GM19455 (cell line): Measurements from ENCODE around the gene CELF4.

Experiments used
- ATAC-seq: cut with Tn5 transposase; IDR thresholded peaks from one replicate; pipeline ENCODE4 v1.9.1; 2021; ENCODE audit not compliant: unreplicated experiment

Gene CELF4

GRCh38 chr18:37574113-37574512, 8.5 kb upstream of the CELF4 start:
- ATAC-seq = no peak

GRCh38 chr18:37572736-37573135, 7.1 kb upstream of the CELF4 start:
- ATAC-seq = no peak

- no peak for ATAC-seq
Observed at GRCh38 chr18:37571266-37571665, 5.7 kb upstream of the CELF4 start.

- no peak for ATAC-seq
Observed at GRCh38 chr18:37570336-37570930, 4.8 kb upstream of the CELF4 start.

- no peak for ATAC-seq
Observed at GRCh38 chr18:37568671-37569070, 3.1 kb upstream of the CELF4 start.

GRCh38 chr18:37567994-37568359, 2.4 kb upstream of the CELF4 start:
- no peak for ATAC-seq

- ATAC-seq = no peak
Observed at GRCh38 chr18:37567061-37567993, 1.7 kb upstream of the CELF4 start.

- no peak for ATAC-seq
Observed at GRCh38 chr18:37566479-37567060, 972 bp upstream of the CELF4 start.

- ATAC-seq = no peak
Observed at GRCh38 chr18:37565977-37566478, 430 bp upstream of the CELF4 start.

- no peak for ATAC-seq
Observed at GRCh38 chr18:37564711-37565100, 892 bp downstream of the CELF4 start.

GRCh38 chr18:37563931-37564392, 1.6 kb downstream of the CELF4 start:
- no peak for ATAC-seq

- no peak for ATAC-seq
Observed at GRCh38 chr18:37561986-37562385, 3.6 kb downstream of the CELF4 start.

- ATAC-seq = no peak
Observed at GRCh38 chr18:37560003-37560402, 5.6 kb downstream of the CELF4 start.

GRCh38 chr18:37559194-37559593, 6.4 kb downstream of the CELF4 start:
- no peak for ATAC-seq

GRCh38 chr18:37554399-37554787, 11.2 kb downstream of the CELF4 start:
- no peak for ATAC-seq

- ATAC-seq = no peak
Observed at GRCh38 chr18:37553633-37554398, 11.8 kb downstream of the CELF4 start.

- ATAC-seq = no peak
Observed at GRCh38 chr18:37552286-37552685, 13.3 kb downstream of the CELF4 start.

- ATAC-seq = no peak
Observed at GRCh38 chr18:37551846-37552245, 13.8 kb downstream of the CELF4 start.

GRCh38 chr18:37551249-37551648, 14.3 kb downstream of the CELF4 start:
- ATAC-seq = no peak

- ATAC-seq = no peak
Observed at GRCh38 chr18:37550118-37550875, 15.3 kb downstream of the CELF4 start.
